H9 (cell line): ENCODE data around the gene TMEM30B. TPM values are rescaled to one million over a fixed set of nuclear protein-coding genes. Genes with fewer than 3 reads are reported as not detected.

Experiments
- DNase-seq: peaks from one replicate; pipeline ENCODE4 v3.0.0-alpha.2; 2017
- H2AFZ ChIP-seq: one replicate; pipeline ENCODE4 v1.6.1; 2013; ENCODE audit warnings: mild to moderate bottlenecking, low read length, control low read depth, moderate library complexity
- H2AK5ac ChIP-seq: 2 replicates; pipeline ENCODE4 v1.6.1; 2013; ENCODE audit warnings: low read length, control low read depth, mixed read lengths; ENCODE audit not compliant: insufficient read length
- H2BK120ac ChIP-seq: one replicate; pipeline ENCODE4 v1.6.1; 2013; ENCODE audit warnings: low read depth, mild to moderate bottlenecking, low read length, control low read depth, inconsistent platforms; ENCODE audit not compliant: poor library complexity, severe bottlenecking
- H2BK12ac ChIP-seq: 2 replicates; pipeline ENCODE4 v1.6.1; 2013; ENCODE audit warnings: low read length, control low read depth, mixed read lengths, low read depth; ENCODE audit not compliant: insufficient read length
- H2BK15ac ChIP-seq: 2 replicates; pipeline ENCODE4 v1.6.1; 2013; ENCODE audit warnings: low read depth, low read length, control low read depth
- H2BK20ac ChIP-seq: one replicate; pipeline ENCODE4 v1.6.1; 2013; ENCODE audit warnings: low read depth, mild to moderate bottlenecking, low read length, control low read depth, inconsistent platforms; ENCODE audit not compliant: poor library complexity, severe bottlenecking
- H2BK5ac ChIP-seq: 2 replicates; pipeline ENCODE4 v1.6.1; 2013; ENCODE audit warnings: low read length, control low read depth, mixed read lengths; ENCODE audit not compliant: insufficient read length
- H3K14ac ChIP-seq: 2 replicates; pipeline ENCODE4 v1.6.1; 2013; ENCODE audit warnings: low read length, control low read depth; ENCODE audit not compliant: insufficient read depth
- H3K18ac ChIP-seq: 2 replicates; pipeline ENCODE4 v1.6.1; 2013; ENCODE audit warnings: low read depth, mild to moderate bottlenecking, mixed read lengths, low read length, control low read depth; ENCODE audit not compliant: insufficient read length
- H3K23ac ChIP-seq: 2 replicates; pipeline ENCODE4 v1.6.1; 2013; ENCODE audit warnings: low read length, control low read depth, mixed read lengths, low read depth; ENCODE audit not compliant: insufficient read length
- H3K23me2 ChIP-seq: 2 replicates; pipeline ENCODE4 v1.6.1; 2013; ENCODE audit warnings: low read depth, mild to moderate bottlenecking, mixed read lengths, low read length, control low read depth; ENCODE audit not compliant: insufficient read length, poor library complexity, severe bottlenecking
- H3K27ac ChIP-seq: 2 replicates; pipeline ENCODE4 v1.5.1; 2013; ENCODE audit warnings: low read length, control low read depth, mixed read lengths, low read depth; ENCODE audit not compliant: insufficient read length
- H3K27me3 ChIP-seq: 2 replicates; pipeline ENCODE4 v1.6.1; 2013; ENCODE audit warnings: low read length, control low read depth, inconsistent platforms; ENCODE audit not compliant: insufficient read depth
- H3K4ac ChIP-seq: 2 replicates; pipeline ENCODE4 v1.6.1; 2013; ENCODE audit warnings: low read depth, mild to moderate bottlenecking, control low read depth, inconsistent platforms, low read length, moderate library complexity
- H3K4me1 ChIP-seq: 2 replicates; pipeline ENCODE4 v1.6.1; 2013; ENCODE audit warnings: low read length, control low read depth, inconsistent platforms; ENCODE audit not compliant: insufficient read depth
- H3K4me2 ChIP-seq: 2 replicates; pipeline ENCODE4 v1.6.1; 2013; ENCODE audit warnings: low read length, control low read depth, mixed read lengths; ENCODE audit not compliant: insufficient read length, insufficient read depth
- H3K56ac ChIP-seq: 2 replicates; pipeline ENCODE4 v1.6.1; 2013; ENCODE audit warnings: low read depth, mild to moderate bottlenecking, mixed read lengths, low read length, control low read depth; ENCODE audit not compliant: insufficient read length
- H3K79me1 ChIP-seq: 2 replicates; pipeline ENCODE4 v1.6.1; 2013; ENCODE audit warnings: low read depth, mild to moderate bottlenecking, moderate library complexity, low read length, control low read depth, inconsistent platforms; ENCODE audit not compliant: insufficient read depth, poor library complexity, severe bottlenecking
- H3K79me2 ChIP-seq: 2 replicates; pipeline ENCODE4 v1.6.1; 2013; ENCODE audit warnings: low read length, control low read depth, inconsistent platforms; ENCODE audit not compliant: insufficient read depth
- H3K9ac ChIP-seq: 2 replicates; pipeline ENCODE4 v1.6.1; 2013; ENCODE audit warnings: low read length, control low read depth, mixed read lengths; ENCODE audit not compliant: insufficient read length; ENCODE audit errors: extremely low read depth
- H3K9me3 ChIP-seq: one replicate; pipeline ENCODE4 v1.6.1; 2013; ENCODE audit warnings: low read depth, low read length, inconsistent platforms; ENCODE audit not compliant: control insufficient read depth
- H3T11ph ChIP-seq: one replicate; pipeline ENCODE4 v1.6.1; 2013; ENCODE audit warnings: mild to moderate bottlenecking, low read length, control low read depth, inconsistent platforms
- H4K20me1 ChIP-seq: one replicate; pipeline ENCODE4 v1.6.1; 2013; ENCODE audit not compliant: control insufficient read depth, insufficient read length, insufficient read depth
- H4K5ac ChIP-seq: 2 replicates; pipeline ENCODE4 v1.6.1; 2013; ENCODE audit warnings: low read depth, mild to moderate bottlenecking, mixed read lengths, low read length, control low read depth; ENCODE audit not compliant: insufficient read length
- H4K8ac ChIP-seq: replicated peaks from 2 replicates; pipeline ENCODE4 v1.6.1; 2013; ENCODE audit warnings: low read length, control low read depth, mixed read lengths, low read depth; ENCODE audit not compliant: insufficient read length
- H4K91ac ChIP-seq: 2 replicates; pipeline ENCODE4 v1.6.1; 2013; ENCODE audit warnings: low read depth, mild to moderate bottlenecking, moderate library complexity, mixed read lengths, low read length, control low read depth; ENCODE audit not compliant: insufficient read length
- H3K27ac Mint-ChIP-seq, 3 experiments: 2 replicates in 2 of 3; 3 replicates in 1 of 3; pipeline ENCODE4 v1.8.0; 2020 to 2021; ENCODE audit warnings: mixed read lengths in 3 of 3, mild to moderate bottlenecking in 1 of 3, moderate library complexity in 1 of 3
- H3K27me3 Mint-ChIP-seq: 2 replicates; pipeline ENCODE4 v1.8.0; 2021; ENCODE audit warnings: low read depth, mild to moderate bottlenecking, moderate library complexity, mixed read lengths
- H3K36me3 Mint-ChIP-seq, 3 experiments: 2 replicates in 2 of 3; 3 replicates in 1 of 3; pipeline ENCODE4 v1.8.0; 2020 to 2021; ENCODE audit warnings: low read depth in 3 of 3, mixed read lengths in 3 of 3; ENCODE audit not compliant: insufficient read depth in 1 of 3
- H3K4me1 Mint-ChIP-seq, 2 experiments: 2 replicates each; pipeline ENCODE4 v1.8.0; 2020; ENCODE audit warnings: mixed read lengths in 2 of 2
- H3K4me3 Mint-ChIP-seq, 2 experiments: 2 replicates in 1 of 2; 3 replicates in 1 of 2; pipeline ENCODE4 v1.8.0; 2020 to 2021; ENCODE audit warnings: mild to moderate bottlenecking in 2 of 2, mixed read lengths in 2 of 2, moderate library complexity in 1 of 2
- H3K9me3 Mint-ChIP-seq, 2 experiments: 2 replicates in 1 of 2; 3 replicates in 1 of 2; pipeline ENCODE4 v1.8.0; 2020; ENCODE audit warnings: mild to moderate bottlenecking in 2 of 2, mixed read lengths in 2 of 2, moderate library complexity in 1 of 2
- CTCF ChIP-seq: fragments of 200-600 bp; sonication (generic); conservative IDR thresholded peaks from 3 replicates; pipeline ENCODE4 v1.8.0; 2021; ENCODE audit warnings: antibody characterized with exemption, mild to moderate bottlenecking
- WGBS: extraction: QIAGEN DNeasy Blood & Tissue Kit; methylation state at CpG from one replicate; pipeline ENCODE4 v1.1.7; 2013; ENCODE audit warnings: missing lambda C conversion rate, low lambda C conversion rate, mixed read lengths; ENCODE audit not compliant: insufficient read length; ENCODE audit errors: extremely low coverage; 5-methylcytosine and 5-hydroxymethylcytosine counted together
- total RNA-seq: library from RNA; stranded (reverse); gene quantifications from 2 replicates; pipeline ENCODE4 v1.2.1, GENCODE V29; 2021

Gene TMEM30B
- total RNA-seq, 1 experiment from 2014 or later: 12.2 TPM

- no peaks in the 10 kb centered on the region for H3K27me3 ChIP-seq
- Mint-ChIP-seq H3K9me3 (no peaks in the 10 kb centered on the region), H3K4me1 (peaks cover 6 to 8% of the 10 kb centered on the region in 2 experiments), H3K4me3 (no peak overlapping the region), H3K27ac (no peak overlapping the region), H3K36me3 (no peaks in the 10 kb centered on the region), H3K27me3 (peaks cover 14% of the 10 kb centered on the region)
- no peak overlapping the region for H3K4ac ChIP-seq
- H4K91ac ChIP-seq: no peak overlapping the region
- no peak overlapping the region for H4K8ac ChIP-seq
- no peaks in the 10 kb centered on the region for H3K23me2 ChIP-seq
- H3K79me2 ChIP-seq: no peaks in the 10 kb centered on the region
- no peak overlapping the region for H3K27ac ChIP-seq
- no peak overlapping the region for H3K14ac ChIP-seq
- no peaks in the 10 kb centered on the region for H3K9me3 ChIP-seq
- no peaks in the 10 kb centered on the region for H3K79me1 ChIP-seq
- H3K9ac ChIP-seq: no peak overlapping the region
- no peaks in the 10 kb centered on the region for H3K4me1 ChIP-seq
- H2BK5ac ChIP-seq: no peak overlapping the region
- no peak overlapping the region for H2AFZ ChIP-seq
- no peak overlapping the region for H2BK20ac ChIP-seq
- no peak overlapping the region for H3K18ac ChIP-seq
- H3K4me2 ChIP-seq: no peak overlapping the region
- H4K5ac ChIP-seq: no peak overlapping the region
- H3K23ac ChIP-seq: no peak overlapping the region
- no peak overlapping the region for H2BK120ac ChIP-seq
- no CpG with 5 or more reads among the region's 4 CpGs for WGBS
- no peak overlapping the region for H3K56ac ChIP-seq
- H3T11ph ChIP-seq: no peak overlapping the region
- TF ChIP-seq CTCF: no peak
- H2BK12ac ChIP-seq: no peak overlapping the region
- H2BK15ac ChIP-seq: no peak overlapping the region
- no peak for DNase-seq
- H2AK5ac ChIP-seq: no peak overlapping the region
- no peaks in the 10 kb centered on the region for H4K20me1 ChIP-seq
Observed at GRCh38 chr14:61264651-61265050, 16.5 kb downstream of the TMEM30B start.
